ENCODE results near the gene KLHL29. TPM values are rescaled to one million over a fixed set of nuclear protein-coding genes. Genes with fewer than 3 reads are reported as not detected.

The KLHL29 gene
- total RNA-seq, 2 experiments from 2014 or later = 2.5 to 2.7 TPM

DNA sequence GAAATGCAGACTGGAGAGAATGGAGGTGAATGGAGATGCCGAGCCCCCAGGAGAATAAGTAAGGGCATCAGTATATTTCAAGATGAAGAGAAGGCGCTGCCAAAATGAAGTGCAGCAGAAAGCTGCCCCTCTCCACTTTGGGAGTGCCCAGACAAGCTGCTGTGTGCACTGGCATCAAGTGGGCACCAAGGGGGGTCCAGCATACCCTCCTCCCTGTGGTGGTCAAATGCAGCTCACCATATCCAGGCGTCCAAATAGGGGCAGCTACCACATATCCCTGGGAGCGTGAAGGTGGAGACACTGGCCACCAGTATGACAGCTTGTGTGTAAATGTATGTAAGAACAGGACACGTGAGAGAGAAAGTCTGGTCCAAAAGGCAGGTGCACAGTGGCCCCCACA, 236.6 kb downstream of the KLHL29 start:
- H3K27me3 Mint-ChIP-seq = no peaks in the 10 kb centered on the region

DNA sequence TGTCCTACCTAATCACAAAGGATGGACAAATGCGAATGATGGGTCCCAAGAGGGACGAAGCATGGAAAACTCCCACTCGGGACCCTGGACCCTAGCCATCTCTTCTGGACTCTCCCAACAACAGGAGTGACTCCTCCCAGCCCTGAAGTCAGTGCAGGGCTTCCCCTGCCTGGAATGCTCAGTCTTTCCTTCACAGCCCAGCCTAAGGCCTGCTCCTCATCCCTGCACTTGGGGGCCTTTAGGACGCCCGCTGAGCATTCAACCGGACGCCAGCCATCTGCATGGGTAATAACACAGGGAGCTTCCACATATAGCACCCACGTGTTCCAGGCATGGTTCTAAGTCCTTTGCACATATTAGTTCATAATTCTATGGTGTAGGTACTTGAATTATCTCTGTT, 237.5 kb downstream of the KLHL29 start:
- ATAC-seq (ENCODE audit: poor library complexity) (no peak), DNase-seq (no peak)
- H3K36me3 ChIP-seq (ENCODE audit: insufficient read depth, low read length) = no peaks in the 10 kb centered on the region
- no peaks in the 10 kb centered on the region for H3K4me1 ChIP-seq (ENCODE audit: insufficient read depth, low read length)
- H3K4me3 ChIP-seq (ENCODE audit: low read length) = no peak overlapping the region
- ChIA-PET POLR2A (no interaction called here), CTCF (no interaction called here)
- Mint-ChIP-seq H3K4me1 (ENCODE audit: low read depth) (no peaks in the 10 kb centered on the region), H3K9me3 (peaks cover 3% of the 10 kb centered on the region), H3K4me3 (no peak overlapping the region), H3K27me3 (no peaks in the 10 kb centered on the region), H3K36me3 (ENCODE audit: low read depth) (no peaks in the 10 kb centered on the region), H3K27ac (no peak overlapping the region)
- TF ChIP-seq, protein P1, sequence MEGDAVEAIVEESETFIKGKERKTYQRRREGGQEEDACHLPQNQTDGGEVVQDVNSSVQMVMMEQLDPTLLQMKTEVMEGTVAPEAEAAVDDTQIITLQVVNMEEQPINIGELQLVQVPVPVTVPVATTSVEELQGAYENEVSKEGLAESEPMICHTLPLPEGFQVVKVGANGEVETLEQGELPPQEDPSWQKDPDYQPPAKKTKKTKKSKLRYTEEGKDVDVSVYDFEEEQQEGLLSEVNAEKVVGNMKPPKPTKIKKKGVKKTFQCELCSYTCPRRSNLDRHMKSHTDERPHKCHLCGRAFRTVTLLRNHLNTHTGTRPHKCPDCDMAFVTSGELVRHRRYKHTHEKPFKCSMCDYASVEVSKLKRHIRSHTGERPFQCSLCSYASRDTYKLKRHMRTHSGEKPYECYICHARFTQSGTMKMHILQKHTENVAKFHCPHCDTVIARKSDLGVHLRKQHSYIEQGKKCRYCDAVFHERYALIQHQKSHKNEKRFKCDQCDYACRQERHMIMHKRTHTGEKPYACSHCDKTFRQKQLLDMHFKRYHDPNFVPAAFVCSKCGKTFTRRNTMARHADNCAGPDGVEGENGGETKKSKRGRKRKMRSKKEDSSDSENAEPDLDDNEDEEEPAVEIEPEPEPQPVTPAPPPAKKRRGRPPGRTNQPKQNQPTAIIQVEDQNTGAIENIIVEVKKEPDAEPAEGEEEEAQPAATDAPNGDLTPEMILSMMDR (IDR thresholded peaks at IDR 0.05) = no peak
- peaks cover 5 to 15% of the 10 kb centered on the region in 2 experiments for H3K9me3 ChIP-seq (ENCODE audit: control insufficient read depth in 1 of 2, insufficient read depth in 1 of 2, low read length in 2 of 2)
- H3K27ac ChIP-seq (ENCODE audit: low read depth in 1 of 2, low read length in 2 of 2) = no peak overlapping the region
- peaks cover 0 to 2% of the 10 kb centered on the region in 2 experiments for H3K27me3 ChIP-seq (ENCODE audit: control insufficient read depth in 1 of 2, insufficient read depth in 2 of 2, low read length in 2 of 2)
- intact Hi-C loops (cut with DNase I, micrococcal nuclease) = no loop called here

More for the DNA sequence above, 236.6 kb downstream of the KLHL29 start:
- no peaks in the 10 kb centered on the region for H3K4me1 ChIP-seq (ENCODE audit: insufficient read depth, low read length)
- H3K27me3 ChIP-seq (ENCODE audit: control insufficient read depth in 1 of 2, insufficient read depth in 2 of 2, low read length in 2 of 2) = peaks cover 0 to 2% of the 10 kb centered on the region in 2 experiments
- H3K36me3 Mint-ChIP-seq (ENCODE audit: low read depth) = no peaks in the 10 kb centered on the region
- ATAC-seq (ENCODE audit: poor library complexity) (no peak), DNase-seq (no peak)
- ChIA-PET CTCF (no interaction called here), POLR2A (no interaction called here)
- H3K4me3 Mint-ChIP-seq = no peak overlapping the region
- no peak overlapping the region for H3K27ac Mint-ChIP-seq
- intact Hi-C loops (cut with DNase I, micrococcal nuclease) = no loop called here
- H3K4me1 Mint-ChIP-seq (ENCODE audit: low read depth) = no peaks in the 10 kb centered on the region
- H3K9me3 Mint-ChIP-seq = peaks cover 3% of the 10 kb centered on the region
- H3K27ac ChIP-seq (ENCODE audit: low read depth in 1 of 2, low read length in 2 of 2) = no peak overlapping the region
- H3K36me3 ChIP-seq (ENCODE audit: insufficient read depth, low read length) = no peaks in the 10 kb centered on the region
- H3K4me3 ChIP-seq (ENCODE audit: low read length) = no peak overlapping the region
- TF ChIP-seq, protein P1 (IDR thresholded peaks at IDR 0.05) = no peak
- peaks cover 5 to 15% of the 10 kb centered on the region in 2 experiments for H3K9me3 ChIP-seq (ENCODE audit: control insufficient read depth in 1 of 2, insufficient read depth in 1 of 2, low read length in 2 of 2)

DNA sequence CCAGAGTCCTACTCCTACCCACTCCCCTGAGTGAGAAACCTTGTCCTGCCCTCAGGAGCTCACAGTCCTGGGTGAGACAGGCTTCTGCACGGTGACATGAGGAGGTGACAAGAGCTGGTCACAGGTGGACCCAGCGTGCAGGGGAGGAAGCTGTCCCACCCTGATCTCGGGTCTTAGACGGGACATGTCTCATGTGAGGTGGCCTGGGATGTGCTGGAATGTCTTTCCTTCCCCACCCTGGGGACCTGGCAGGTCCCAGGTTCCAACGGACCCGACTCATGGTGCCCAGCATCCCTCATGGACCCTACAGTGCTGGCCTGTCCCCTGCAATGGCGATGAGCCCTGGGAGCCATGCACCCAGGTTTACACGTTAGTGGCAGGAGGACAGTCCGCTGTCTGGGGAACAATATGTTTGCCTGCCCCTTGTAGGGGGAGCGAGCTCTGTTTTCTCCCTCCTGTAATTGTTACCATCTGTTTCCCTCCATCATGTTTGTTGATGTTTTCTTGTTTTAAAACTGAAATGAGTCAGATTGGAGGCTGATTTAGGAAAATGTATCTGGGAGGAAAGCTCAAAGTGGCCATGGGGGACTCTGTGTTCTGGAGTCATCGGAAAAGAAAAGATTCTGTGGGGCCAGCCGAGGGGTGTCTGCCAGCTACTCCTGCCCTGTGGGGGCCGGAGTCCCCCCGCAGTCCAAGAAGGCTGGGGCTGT, 238.1 kb downstream of the KLHL29 start:
- ChIA-PET POLR2A (no interaction called here), CTCF (no interaction called here)
- H3K27me3 Mint-ChIP-seq = no peaks in the 10 kb centered on the region
- no peak overlapping the region for H3K4me3 ChIP-seq (ENCODE audit: low read length)
- peaks cover 0 to 2% of the 10 kb centered on the region in 2 experiments for H3K27me3 ChIP-seq (ENCODE audit: control insufficient read depth in 1 of 2, insufficient read depth in 2 of 2, low read length in 2 of 2)
- TF ChIP-seq, protein P1 (IDR thresholded peaks at IDR 0.05) = no peak
- peaks cover 5 to 15% of the 10 kb centered on the region in 2 experiments for H3K9me3 ChIP-seq (ENCODE audit: control insufficient read depth in 1 of 2, insufficient read depth in 1 of 2, low read length in 2 of 2)
- no peak for ATAC-seq (ENCODE audit: poor library complexity)
- H3K4me3 Mint-ChIP-seq = no peak overlapping the region
- no peaks in the 10 kb centered on the region for H3K36me3 ChIP-seq (ENCODE audit: insufficient read depth, low read length)
- H3K36me3 Mint-ChIP-seq (ENCODE audit: low read depth) = no peaks in the 10 kb centered on the region
- intact Hi-C loops (cut with DNase I, micrococcal nuclease) = no loop called here
- no peaks in the 10 kb centered on the region for H3K4me1 ChIP-seq (ENCODE audit: insufficient read depth, low read length)
- no peak overlapping the region for H3K27ac ChIP-seq (ENCODE audit: low read depth in 1 of 2, low read length in 2 of 2)
- H3K4me1 Mint-ChIP-seq (ENCODE audit: low read depth) = no peaks in the 10 kb centered on the region
- peaks cover 3% of the 10 kb centered on the region for H3K9me3 Mint-ChIP-seq
- no peak for DNase-seq
- H3K27ac Mint-ChIP-seq = no peak overlapping the region
